Mammary epithelial cell (primary cell): ENCODE measurements around the gene MED9.

ENCODE experiments used
- EZH2 ChIP-seq: IDR thresholded peaks from 2 replicates; pipeline ENCODE4 v1.6.1; 2012; ENCODE audit warnings: low read length, inconsistent platforms, borderline replicate concordance
- TF ChIP-seq, protein P1 (sequence below), 2 donors: IDR thresholded peaks in 1 of 2; conservative IDR thresholded peaks in 1 of 2; 2 replicates each; pipeline ENCODE4 v1.5.1; 2011 to 2012; ENCODE audit warnings: inconsistent platforms in 2 of 2, low read length in 2 of 2, mild to moderate bottlenecking in 2 of 2, control low read depth in 1 of 2, low read depth in 1 of 2; ENCODE audit not compliant: insufficient read depth in 1 of 2; ENCODE audit errors: extremely low read depth in 1 of 2

DNA sequence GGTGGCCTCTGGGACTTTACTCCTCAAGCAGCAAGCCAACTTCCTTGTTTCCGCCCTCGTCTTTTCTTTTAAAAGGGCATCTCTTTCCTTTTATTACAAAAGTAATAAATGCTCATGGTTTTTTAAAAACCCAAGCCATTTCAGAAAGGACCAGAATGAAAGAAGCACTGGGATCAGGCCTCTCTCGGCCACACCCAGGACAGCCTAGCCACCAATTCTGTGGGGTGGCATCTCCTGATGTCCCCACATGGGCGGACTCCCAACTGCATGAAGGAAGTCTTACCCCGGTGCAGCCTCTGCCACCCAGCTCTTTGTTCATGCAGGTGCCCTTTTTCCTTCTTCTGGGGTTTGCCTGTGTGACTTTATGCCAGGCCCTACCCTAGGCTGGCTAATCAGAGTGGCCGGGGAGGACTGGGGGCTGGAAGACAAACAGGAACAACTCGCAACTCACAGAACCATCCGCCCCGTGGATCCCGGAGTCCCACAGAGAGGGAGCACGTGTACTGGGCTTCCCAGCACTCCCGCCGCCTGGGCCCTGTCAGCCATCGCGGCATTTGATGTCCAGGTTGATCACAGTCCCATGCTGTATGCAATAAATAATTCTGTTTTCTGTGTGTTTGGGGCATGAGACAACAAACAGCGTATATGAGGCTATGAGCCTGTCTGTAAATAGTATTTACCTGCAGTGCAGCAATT is 22.0 kb downstream of the MED9 start:
- TF ChIP-seq, protein P1, sequence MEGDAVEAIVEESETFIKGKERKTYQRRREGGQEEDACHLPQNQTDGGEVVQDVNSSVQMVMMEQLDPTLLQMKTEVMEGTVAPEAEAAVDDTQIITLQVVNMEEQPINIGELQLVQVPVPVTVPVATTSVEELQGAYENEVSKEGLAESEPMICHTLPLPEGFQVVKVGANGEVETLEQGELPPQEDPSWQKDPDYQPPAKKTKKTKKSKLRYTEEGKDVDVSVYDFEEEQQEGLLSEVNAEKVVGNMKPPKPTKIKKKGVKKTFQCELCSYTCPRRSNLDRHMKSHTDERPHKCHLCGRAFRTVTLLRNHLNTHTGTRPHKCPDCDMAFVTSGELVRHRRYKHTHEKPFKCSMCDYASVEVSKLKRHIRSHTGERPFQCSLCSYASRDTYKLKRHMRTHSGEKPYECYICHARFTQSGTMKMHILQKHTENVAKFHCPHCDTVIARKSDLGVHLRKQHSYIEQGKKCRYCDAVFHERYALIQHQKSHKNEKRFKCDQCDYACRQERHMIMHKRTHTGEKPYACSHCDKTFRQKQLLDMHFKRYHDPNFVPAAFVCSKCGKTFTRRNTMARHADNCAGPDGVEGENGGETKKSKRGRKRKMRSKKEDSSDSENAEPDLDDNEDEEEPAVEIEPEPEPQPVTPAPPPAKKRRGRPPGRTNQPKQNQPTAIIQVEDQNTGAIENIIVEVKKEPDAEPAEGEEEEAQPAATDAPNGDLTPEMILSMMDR (conservative IDR thresholded peaks at IDR 0.05 in 1 of 2, IDR thresholded peaks at IDR 0.05 in 1 of 2; ENCODE audit: extremely low read depth in 1 of 2, insufficient read depth in 1 of 2, low read depth in 1 of 2, low read length in 2 of 2), result no peak
- no peak for TF ChIP-seq EZH2
